Activated CD8-positive, alpha-beta memory T cell treated with anti-CD3 and anti-CD28 coated beads for 36 hours (primary cell): ENCODE data around the gene VRTN. TPM values are rescaled to one million over a fixed set of nuclear protein-coding genes. Genes with fewer than 3 reads are reported as not detected.
"Not testable (repeated sequence)": the region's sequence is repeated elsewhere in the genome, so short reads cannot be mapped to it uniquely, and the experiment has no call there.

Experiments
- CTCF ChIA-PET: fragments of 350-600 bp; sonication (Branson Sonifier 250); formaldehyde crosslinking; loops from one replicate; lab custom pipeline; 2021; ENCODE audit warnings: antibody characterized with exemption; lab: Charles Lee
- POLR2A ChIA-PET: fragments of 350-600 bp; sonication (Branson Sonifier 250); formaldehyde crosslinking; loops from one replicate; lab custom pipeline; 2021; ENCODE audit warnings: antibody characterized with exemption; lab: Charles Lee
- total RNA-seq, 2 experiments: library from RNA; stranded (reverse); gene quantifications; one replicate each; pipeline ENCODE4 v1.2.3, GENCODE V29; 2021

Gene VRTN
- total RNA-seq, 2 experiments from 2014 or later: not detected

GRCh38 chr14:74389980-74390379 lies 41.7 kb downstream of the VRTN start:
- ChIA-PET POLR2A (no interaction called here), CTCF (no interaction called here)

DNA sequence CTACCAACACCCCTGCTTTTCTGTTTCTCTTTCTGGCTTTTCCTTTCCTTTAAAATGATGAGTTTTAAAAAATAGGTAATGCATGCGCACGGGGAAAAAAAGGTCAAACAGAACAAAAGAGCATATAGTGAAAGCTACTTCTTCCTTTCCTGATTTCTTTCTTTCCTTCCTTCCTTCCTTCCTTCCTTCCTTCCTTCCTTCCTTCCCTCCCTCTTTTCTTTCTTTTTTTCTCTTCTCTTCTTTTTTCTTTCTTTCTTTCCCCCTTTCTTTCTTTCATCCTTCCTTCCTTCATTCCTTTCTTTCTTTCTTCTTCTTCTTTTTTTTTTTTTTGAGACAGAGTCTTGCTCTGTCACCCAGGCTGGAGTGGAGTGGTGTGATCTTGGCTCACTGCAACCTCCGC lies 42.2 kb downstream of the VRTN start:
- CTCF ChIA-PET, POLR2A ChIA-PET: not testable (repeated sequence)

DNA sequence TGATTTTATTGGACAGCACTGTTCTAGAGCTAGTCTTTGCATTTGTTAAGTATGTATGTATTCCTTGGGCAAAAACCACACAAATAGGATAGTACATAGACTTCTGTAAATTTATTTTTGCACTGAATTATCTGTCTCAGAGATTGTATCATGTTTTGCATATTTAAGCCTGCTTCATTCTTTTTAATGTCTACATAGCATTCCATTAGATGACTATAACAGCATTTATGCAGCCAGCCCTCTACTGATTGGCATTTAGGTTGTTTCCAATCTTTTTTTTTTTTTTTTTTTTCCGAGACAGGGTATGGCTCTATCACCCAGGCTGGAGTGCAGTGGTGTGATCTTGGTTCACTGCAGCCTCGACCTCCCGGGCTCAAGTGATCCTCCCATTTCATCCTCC lies 43.2 kb downstream of the VRTN start:
- POLR2A ChIA-PET: no interaction called here
- CTCF ChIA-PET: no interaction called here

- ChIA-PET CTCF (no interaction called here), POLR2A (interaction anchor here (0.7 kb wide), 1 partner anchor 530 kb away, joined by 3 read pairs; the partner anchor contains the start of gene RPS6KL1)
These were observed 44.6 kb downstream of the VRTN start for GRCh38 chr14:74392616-74393570.

DNA sequence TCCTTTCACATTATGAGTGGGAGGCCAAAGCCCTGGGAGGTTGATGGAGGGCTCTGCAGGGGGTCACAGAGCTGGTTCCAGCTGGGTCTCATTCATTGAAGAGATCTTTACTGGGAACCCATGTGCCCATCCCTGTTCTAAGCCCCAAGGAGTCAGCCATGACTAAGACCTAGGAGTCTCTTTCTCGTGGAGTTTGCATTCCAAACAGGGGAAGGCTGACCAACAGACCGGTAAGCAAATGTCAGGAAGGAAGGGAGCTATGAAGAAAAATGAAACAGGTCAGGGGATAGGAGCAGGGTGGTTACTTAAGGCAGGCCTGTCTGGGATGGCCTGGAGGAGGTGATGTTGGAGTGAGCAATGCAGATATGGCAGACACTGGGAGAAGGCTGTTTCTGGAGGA lies 46.3 kb downstream of the VRTN start:
- POLR2A ChIA-PET: no interaction called here
- CTCF ChIA-PET: no interaction called here

GRCh38 chr14:74395094-74395493 lies 46.8 kb downstream of the VRTN start:
- CTCF ChIA-PET: no interaction called here
- POLR2A ChIA-PET: no interaction called here

DNA sequence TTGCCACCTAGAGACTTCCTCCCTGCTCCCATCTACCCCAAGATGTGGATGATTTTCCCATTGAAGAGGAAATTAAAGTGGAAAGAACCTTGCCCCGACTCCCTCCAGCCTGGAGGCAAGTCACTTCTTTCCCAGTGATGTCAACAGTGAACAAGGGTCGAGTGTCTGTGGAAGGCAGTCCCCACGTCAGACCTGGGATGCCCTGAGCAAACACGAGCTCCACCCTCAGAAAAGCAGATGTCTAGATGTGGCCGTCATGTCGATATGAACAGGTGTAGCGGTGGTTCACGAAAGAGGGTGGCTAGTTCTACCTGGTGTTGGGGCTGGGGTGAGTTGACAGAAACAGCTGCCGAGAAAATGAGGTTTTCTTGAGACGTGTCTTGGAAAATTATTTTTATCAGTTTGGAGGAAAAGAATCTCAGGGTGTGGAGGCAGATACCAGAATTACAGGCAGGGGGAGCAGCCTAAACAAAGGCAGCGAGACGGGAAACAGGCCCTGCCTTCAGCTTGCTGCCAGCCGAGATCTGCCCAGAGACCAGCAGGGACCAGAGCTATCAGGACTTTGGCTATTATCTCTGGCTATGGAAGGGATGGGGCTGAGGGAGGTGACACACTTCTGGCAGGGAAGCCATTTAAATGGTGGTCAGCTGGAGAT lies 51.9 kb downstream of the VRTN start:
- ChIA-PET POLR2A (no interaction called here), CTCF (no interaction called here)

- POLR2A ChIA-PET: no interaction called here
- CTCF ChIA-PET: no interaction called here
These were observed 52.7 kb downstream of the VRTN start for GRCh38 chr14:74400919-74401503.

DNA sequence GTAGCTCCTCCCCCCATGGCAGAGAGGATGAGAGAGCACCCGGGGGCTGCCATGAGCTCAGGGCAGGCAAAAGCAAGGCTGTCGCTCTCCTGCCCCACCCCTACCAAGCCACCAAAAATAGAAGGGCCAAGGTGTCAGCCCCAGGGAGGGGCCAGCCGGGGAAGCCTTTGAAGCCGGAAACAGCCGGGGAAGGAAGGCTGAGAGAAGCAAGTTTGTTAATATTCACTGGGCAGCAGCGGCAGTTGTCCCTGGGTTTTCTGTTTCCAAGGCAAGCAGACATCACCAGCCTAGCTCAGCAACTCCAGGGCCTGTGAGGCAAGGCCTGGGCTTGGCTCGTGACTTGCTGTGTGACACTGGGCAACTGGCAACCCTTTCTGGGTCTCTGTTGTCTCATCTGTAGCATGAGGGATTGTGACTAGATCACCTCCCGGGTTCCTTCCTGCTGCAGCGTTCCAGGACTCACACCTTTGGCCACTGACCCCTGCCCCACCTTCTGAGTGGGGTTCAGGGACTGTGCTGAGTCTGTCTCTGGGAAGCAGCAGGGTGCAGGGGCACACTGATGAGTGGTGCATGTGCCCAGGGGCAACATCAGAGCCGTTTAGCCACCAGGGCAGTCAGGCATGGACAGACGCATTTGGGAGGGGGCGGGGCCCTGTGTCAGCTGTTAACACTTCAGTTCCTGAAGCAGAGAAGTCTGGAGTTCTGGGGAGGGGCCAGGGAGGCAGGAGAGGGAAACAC lies 53.4 kb downstream of the VRTN start:
- POLR2A ChIA-PET: no interaction called here
- CTCF ChIA-PET: no interaction called here

DNA sequence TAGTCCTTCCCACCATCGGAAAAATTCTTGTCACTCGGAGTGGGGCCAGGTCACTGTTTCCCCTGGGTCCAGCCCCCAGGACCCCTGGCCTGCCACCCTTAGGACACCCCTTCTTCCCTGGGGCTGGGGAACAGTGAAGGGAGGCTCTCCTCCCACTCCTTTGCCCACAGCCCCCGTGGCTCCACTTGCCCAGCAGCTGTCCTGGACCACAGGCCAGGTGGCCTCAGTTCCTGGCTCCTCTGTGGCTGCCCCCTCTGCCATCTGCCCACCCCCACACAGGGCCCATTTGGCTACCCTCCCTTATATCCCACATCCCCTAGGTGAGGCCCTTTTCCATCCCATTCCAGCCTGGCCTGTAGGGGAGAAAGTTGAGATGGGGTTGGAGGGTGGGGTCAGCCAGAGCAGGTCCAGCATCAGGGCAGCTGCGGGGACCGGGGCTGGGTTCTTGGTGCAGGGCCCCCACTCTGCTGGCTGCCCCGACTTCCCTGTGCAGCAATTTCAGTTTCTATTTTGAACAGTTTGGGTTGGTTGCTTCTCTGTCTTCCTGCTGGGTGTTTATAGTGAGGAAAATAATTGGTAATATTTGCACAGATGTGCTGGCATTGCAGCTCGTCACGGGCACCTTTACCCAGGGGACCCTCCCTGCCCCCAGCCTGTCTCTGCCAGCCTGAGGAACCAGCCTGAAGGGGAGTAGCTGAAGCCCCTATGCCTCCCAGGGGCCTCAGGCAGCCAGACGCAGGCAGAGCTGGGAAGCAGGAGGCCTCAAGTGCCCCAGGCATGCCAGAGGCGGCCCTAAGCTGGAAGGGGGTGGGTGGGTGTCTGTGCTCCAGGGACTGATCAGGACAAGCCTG lies 54.4 kb downstream of the VRTN start:
- ChIA-PET POLR2A (no interaction called here), CTCF (no interaction called here)

- CTCF ChIA-PET: no interaction called here
- POLR2A ChIA-PET: no interaction called here
These were observed 55.5 kb downstream of the VRTN start for GRCh38 chr14:74403619-74404417.

GRCh38 chr14:74404435-74404834 lies 56.2 kb downstream of the VRTN start:
- ChIA-PET POLR2A (no interaction called here), CTCF (interaction anchor here (0.6 kb wide), 1 partner anchor 723 kb away, joined by 3 read pairs; no protein-coding TSS in a partner anchor)

DNA sequence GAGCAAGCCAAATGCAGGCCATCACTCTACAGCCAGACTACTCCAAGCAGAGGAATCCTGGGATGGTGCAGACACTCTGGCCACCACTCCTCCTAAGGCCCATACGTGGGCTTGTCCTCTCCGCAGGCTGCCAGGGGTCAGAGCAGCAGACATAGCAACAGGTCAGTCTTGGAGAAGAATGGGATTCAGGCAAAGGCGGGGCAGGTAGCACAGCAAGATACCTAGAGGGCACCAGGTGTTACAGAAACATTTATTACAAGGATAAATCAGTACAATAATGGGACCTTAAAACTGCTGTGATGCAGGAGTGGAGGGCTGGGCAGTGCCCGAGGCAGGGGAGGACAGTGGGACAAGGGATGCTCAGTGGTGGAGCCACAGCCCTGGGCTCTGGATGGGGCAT lies 57.4 kb downstream of the VRTN start:
- ChIA-PET POLR2A (no interaction called here), CTCF (no interaction called here)

DNA sequence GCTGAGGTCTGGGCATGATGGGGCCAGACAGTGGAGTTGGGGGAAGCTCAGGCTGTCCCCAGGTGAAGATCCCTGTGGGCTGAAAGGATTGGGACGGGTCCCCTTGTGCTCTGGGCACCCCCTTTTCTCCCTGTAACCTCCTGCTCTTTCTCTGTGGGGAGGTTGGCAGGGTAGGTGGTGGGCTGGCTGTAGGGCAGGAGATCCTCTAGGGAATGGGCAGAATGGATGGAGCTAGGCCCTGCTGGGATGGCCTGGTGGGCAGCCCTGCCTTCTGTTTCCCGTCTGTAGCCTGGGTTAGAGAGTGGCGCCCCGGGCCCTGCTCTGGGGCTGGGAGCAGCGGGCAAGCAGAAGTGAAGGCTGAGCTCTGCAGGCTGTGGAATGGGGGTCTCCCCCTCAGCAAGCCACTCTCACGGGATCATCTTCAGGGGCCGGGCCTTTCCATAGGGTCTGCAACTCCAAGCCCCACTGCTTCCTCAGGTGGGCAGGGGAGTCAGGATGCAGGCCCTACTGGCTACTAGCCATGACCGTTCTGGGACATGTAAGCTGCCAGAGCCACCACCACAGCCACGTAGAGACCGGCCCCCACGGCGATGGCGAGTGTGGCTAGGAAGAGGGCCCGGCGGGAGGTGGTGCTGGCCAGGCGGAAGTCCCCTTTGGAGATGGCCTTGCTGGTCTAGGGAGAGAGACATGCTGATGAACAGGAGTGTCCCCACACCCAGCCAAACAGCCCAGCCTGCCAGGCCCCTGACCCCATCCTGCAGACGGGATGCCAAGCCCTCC lies 58.9 kb downstream of the VRTN start:
- ChIA-PET CTCF (no interaction called here), POLR2A (no interaction called here)

DNA sequence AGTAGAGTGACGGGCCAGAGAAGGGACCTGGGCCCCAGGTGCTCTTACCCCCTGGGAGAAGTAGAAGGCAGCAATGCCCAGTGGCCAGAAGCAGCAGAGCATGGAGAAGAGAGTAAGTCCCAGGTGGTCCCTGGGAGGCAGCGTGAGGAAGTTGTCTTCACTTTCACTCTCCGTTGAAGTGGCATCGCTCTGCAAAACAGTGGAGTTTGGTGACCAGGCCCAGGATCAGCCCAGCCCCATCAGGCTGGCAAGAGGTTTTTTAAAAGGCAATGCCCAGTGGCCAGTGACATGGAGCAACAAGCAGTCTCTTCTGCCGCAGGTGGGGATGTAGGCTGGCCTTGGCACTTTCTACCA lies 59.5 kb downstream of the VRTN start:
- ChIA-PET CTCF (no interaction called here), POLR2A (no interaction called here)

- ChIA-PET CTCF (no interaction called here), POLR2A (no interaction called here)
These were observed 60.6 kb downstream of the VRTN start for GRCh38 chr14:74408870-74409269.

- POLR2A ChIA-PET: no interaction called here
- CTCF ChIA-PET: no interaction called here
These were observed 61.2 kb downstream of the VRTN start for GRCh38 chr14:74409441-74409840.
